NCI-H2107 treated with DMSO at 0.1 percent for 48 hours (cell line): ENCODE measurements around the gene TMEM186.
"Not testable (repeated sequence)": the region's sequence is repeated elsewhere in the genome, so short reads cannot be mapped to it uniquely, and the experiment has no call there.

Experiments used
- DNase-seq: peaks from one replicate; lab custom pipeline; 2025; ENCODE audit not compliant: unreplicated experiment; lab: John Stamatoyannopoulos, UW

TMEM186 gene

DNA sequence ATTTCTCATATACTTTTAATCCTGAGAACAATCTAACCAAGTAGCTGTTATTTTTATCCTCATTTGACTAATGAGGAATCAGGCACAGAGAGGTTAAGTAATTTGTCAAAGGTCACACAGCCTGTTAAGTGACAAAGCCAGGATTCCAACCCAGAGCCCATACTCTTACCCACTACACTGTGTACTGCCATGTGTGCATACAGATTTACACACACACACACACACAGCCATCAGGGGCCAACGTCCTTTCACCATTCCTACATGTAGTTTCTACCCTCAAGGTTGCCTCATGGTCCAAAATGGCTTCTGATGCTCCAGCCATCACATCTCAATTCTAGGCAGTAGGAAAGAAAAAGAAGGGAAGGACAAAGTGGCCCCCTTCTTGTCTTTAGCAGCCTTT is 22.1 kb downstream of the TMEM186 start:
- no peak for DNase-seq

DNA sequence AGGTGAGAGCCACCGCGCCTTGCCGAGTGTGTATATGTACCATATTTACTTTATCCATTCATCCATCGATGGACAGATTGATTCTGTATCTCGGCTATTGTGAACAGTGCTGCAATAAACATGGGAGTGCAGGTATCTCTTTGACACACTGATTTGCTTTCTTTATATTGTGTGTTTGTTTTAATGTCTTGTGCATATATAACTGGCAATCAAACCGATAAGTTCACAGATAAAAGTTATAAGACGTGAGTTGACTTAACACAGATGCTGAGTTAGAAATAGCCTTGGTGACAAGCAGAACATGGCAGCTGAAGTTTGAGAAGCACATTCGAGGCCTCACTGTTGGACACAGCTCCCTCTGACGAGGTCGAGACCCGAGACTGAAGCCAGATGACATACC is 23.2 kb downstream of the TMEM186 start:
- DNase-seq: no peak

DNA sequence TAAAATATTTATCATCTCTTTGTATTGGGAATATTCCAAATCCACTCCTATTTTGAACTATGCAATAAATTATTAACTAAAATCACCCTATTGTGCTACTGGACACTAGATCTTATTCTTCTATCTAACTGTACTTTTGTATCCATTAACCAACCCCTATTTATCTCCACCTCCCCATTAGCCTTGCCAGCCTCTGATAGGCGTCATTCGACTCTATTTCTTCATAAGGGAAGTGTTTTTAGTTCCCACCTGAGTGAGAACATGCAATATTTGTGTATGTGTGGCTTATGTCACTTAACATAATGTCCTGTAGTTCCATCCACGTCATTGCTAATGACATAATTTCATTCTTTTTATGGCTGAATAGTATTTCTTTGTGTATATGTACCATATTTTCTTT is 23.9 kb downstream of the TMEM186 start:
- no peak for DNase-seq

DNA sequence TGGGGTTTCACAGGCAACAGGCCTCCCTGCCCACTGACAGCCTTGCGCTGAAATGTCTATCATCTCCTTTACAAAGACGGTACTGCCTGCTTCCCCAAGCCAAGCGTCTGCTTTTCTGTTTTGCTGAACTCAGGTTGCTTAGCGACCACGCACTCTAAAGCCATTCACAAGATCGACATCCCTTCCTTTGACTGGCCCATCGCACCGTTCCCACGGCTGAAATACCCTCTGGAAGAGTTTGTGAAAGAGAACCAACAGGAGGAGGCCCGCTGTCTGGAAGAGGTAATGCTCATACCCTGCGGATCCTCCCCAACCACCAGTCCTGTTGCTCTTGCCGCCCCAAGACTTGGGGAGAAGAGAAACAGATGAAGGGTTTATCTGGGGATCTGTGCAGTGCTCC is 28.7 kb downstream of the TMEM186 start:
- no peak for DNase-seq

DNA sequence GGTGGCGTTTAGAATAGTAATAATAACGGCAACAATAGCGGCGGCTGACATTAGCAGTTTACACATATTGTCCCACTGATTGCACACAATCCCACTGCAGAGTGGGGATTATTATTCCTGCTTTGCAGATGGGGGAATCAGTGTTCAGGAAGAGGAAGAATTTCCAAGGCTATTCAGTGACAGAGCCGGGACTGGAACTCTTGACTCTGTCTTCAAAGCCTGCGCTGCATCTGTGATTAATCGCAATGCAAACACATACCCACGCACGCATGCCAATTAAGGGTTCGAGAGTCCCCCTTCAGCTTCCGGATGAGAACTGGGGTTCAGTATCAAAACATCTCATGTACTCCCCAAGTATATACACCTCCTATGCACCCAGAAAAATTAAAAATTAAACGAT is 29.2 kb downstream of the TMEM186 start:
- no peak for DNase-seq

DNA sequence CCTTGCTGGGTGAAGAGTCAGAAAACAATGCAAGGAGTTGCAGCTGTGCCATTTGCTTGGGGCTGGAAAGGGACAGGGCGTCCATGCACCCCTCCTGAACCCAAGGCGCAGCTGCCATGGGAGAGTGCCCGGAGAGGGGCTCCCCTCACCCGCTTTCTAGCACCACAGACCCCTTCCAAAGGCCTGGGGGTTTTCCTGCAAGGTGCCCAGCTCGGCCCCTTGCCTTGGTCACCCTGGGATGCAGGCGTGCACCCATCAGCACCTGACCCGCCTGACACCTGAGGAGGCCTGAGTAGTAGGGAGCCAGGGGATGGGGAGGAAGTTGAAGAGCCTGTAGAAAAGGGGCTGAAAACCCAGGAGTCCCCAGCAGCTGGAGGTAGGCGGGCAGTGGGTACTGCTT is 30.3 kb downstream of the TMEM186 start:
- no peak for DNase-seq

DNA sequence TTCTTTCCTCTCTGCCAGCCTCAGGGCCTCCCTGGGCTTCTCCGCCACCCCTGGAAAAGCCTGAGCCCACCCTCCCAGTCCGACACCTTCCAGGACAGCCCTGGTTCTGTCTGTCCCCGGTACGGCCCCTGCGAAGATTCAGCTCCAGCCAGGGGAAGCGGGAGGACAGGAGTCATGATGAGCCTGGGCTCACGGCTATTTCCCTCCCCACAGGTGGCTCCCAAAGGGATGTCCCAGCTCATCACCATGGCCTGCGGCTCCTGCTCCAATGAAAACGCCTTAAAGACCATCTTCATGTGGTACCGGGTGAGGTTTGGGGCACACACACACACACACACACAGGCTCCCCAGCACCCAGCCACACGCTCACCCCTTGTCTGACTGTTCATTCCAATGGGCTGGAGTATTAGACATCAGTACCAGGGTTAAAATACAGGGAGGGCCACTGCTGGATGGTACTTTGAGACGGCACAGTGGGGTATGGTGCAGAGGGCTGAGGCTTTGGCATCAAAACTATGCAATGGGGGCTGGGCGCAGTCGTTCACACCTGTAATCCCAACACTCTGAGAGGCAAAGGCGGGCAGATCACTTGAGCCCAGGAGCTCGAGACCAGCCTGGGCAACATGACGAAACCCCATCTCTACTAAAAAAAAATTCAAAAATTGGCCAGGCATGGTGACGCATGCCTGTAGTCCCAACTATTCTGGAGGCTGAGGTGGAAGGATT is 32.8 kb downstream of the TMEM186 start:
- DNase-seq: no peak

DNA sequence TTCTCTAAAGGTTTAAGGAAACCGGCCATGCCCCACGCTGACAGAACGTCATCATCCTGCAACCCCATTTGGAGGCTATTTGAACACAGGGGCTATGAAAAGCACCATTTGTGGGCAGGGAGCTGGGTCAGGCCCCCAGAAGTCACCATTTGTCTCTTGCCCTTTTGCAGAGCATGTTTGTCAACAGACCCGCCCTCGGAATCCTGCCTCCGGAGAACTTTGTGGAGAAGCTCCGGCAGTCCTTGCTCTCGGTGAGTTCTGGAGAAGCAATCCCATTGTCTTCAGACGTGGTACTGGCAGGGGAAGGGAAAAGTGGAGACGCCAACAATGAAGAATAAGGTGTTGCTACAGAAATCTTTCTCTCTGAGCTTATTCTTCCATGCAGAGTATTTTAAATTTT is 33.5 kb downstream of the TMEM186 start:
- no peak for DNase-seq

DNA sequence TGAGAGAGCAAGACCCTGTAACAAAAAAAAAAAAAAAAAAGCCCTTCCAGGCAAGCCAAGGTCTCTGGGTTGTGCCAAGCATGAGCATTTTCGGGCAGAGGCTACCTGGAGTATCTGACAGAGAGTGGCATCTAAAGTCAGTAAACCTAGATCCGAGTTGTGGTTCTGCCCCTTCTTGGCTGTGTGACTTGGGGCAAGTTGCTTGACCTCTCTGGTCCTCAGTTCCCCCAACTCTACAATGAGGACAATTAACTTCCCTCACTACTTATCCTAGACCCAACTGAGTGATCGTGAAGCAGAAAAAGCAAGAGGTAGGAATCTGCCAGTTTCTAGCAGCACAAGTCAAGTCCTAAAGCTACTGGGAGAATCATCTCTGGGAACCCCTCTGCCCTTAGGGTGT is 34.4 kb downstream of the TMEM186 start:
- DNase-seq: no peak

DNA sequence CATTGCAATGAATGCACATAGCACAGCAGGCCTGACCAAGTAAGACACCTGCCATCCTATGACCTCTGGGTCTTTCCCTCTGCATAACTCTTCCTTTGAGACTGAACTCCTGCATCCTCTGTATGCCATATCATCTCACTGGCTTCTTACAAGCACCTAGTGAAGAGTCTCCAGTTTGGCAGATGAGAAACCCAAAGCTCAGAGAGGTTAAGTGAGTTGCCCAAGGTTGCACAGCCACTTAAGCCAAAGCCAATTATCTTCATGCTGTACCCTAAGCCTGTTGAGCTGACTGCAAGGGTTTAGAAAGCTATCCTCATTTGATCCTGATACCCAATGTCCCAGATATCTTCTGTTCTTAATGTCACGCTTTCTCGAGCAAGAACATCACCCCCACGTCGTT is 35.2 kb downstream of the TMEM186 start:
- DNase-seq: no peak

DNA sequence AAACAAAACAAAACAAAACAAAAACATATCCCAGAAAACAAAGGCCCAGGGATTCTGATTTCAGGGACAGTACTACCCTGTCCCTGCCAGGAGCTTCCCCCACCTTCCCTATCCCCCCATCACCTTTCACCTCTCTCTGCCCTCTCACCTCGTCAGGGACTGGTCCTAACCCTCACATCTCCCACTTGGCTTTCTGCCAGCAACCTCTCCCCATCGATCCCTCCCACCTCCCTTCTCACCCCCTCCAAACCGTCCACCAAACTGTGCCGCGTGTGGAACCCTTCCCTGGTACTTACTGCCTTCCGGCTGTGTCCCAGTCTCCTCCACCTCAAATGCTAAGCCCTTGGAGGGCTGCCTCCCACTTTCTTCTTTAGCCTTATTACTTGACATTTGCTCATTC is 36.4 kb downstream of the TMEM186 start:
- no peak for DNase-seq

DNA sequence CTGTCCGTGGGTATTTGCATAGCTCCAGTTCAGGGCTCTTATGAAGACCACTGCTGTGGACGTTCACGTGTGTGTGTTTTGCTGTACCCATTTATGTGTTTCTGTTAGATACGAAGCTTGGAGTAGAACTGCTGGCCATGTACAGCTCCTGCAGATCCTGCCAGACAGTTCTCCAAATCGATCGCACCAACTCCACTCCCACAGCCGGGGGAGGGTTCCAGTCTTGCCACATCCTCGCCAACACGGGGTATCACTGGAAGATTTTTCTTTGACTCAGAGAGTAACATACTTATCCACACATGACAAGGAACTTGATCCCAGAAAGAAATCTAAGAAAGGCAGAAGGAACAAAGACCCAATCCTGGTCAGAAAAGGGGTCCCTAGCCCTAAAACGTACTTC is 37.4 kb downstream of the TMEM186 start:
- DNase-seq: no peak

DNA sequence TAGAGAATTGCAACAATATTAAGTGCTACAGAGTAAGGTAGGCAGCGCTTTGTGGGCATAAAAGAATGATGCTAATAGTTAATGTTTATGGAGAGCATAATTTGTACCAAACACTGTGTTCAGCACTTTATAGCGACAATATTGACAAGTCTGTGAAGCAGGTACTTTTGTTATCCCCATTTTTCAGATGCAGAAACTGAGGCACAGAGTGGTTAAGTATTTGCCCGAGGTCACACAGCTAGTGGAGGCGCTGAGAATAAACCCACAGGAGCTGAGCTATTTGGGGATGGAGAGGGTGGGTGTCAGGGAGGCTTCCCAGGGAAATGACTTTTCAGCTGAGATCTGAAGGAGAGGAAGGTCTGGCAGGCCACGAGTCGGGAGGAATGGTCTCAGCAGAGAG is 39.4 kb downstream of the TMEM186 start:
- no peak for DNase-seq

DNA sequence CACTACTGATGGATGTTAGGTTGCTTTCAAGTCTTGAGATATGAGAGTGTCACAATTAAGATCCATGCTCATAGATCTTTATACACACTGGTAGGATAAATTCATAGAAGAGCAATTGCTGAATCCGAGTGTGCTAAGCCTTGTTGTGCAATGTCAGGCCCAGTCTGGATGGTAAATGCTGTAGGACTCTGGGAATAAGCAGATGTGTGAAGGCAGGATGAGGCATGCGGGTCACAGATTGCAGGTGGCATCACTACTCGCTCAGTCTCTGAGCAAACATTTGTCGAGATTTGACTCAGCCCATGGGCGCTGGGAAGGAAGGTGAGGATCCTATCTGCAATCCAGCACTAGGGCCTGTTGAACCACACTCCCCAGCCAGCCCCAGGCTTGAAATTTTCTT is 40.7 kb downstream of the TMEM186 start:
- no peak for DNase-seq

DNA sequence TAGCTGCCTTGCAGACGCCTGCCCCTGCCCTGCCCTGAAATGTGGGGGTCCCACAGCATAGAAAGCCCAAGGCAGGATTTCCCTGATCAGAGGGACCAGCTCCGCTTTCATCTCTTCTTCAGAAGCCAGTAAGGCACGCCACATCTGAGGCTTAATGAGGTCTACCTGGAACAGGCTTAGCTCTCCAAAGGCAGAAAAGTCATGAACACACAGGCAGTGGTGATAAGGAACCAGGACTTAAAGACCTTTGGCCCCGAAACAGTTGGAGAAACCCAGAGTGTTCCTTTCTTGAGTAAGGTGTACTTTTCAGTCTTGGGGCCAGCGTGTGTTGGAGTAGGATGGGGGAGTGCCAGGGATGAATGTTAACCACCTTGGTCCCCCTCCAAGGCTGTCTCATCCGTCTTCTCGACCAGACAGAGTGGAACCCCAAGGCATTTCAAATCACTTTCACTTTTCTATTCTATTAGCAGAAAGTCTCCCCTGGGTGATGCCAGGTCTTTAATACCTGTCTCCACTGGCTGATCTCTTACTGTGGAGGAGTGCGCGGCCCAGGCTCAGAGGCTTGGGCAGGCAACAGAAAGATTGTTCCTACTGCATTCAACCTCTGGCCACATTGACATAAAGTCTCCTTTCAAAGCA is 43.9 kb downstream of the TMEM186 start:
- no peak for DNase-seq

DNA sequence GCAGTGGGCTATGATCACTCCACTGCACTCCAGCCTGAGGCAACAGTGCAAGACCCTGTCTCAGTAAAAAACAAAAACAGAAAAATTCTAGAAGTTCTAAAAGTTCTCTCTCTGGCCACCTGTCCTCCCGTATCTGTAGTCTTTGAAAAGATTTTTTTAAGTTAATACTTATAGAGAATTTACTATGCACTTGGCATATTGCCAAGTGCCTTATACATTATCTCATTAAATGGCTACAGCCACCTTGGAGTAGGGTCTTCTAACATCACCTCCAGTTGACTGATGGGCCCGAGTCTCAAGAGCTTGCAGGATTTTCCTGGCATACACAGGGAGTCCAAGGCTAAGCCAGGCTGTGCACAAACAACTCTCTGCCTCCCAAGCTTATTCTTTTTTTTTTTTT is 44.7 kb downstream of the TMEM186 start:
- DNase-seq: no peak

DNA sequence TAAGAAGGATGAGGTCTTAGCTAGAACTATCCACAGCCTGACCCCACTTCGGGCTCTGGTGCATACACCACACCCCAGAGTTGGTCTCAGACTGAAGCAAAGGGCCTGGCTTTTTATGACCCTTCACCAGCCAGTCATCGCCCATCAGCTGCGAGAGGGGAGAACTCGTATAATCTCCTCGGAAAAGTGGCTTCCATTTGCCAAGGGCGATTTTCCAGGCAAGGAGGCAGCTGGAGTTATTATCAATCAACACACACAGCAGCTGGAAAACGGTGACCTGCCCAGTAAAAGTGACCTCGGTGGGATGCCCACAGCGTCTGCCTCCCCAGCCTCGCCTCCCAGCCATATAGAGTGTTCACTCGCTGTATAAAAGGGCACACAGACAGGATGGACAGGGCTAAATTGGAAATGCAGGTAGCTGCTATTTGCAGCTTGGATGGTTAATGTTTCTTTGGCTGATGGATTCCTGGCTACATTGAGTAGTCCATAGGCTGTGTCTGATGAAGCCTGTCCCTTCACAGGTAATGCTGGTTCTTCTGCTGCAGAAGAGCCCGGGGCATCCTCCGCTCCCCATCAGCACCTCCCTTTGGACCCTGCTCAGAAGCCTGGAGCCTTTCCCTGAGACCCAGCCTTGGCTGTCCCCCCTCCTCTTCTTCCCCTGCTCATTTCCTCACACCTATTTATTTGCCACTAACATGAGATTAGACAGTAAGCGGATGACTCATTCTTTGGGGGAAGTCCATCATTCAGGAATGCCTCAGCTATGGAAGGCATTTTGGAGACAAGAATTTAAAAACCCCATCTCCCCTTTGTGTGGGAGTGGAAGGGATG is 45.7 kb downstream of the TMEM186 start:
- DNase-seq: no peak

DNA sequence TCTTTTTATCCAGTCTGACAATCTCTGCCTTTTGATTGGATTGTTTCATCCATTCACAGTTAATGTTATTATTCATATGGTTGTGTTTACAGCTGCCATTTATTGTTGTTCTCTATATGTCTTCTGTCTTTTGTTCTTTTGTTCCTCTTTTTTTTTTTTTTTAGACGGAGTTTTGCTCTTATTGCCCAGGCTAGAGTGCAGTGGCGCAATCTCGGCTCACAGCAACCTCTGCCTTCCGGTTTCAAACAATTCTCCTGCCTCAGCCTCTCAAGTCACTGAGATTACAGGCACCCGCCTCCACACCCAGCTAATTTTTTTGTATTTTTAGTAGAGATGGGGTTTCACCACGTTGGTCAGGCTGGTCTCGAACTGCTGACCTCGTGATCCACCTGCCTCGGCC is 48.5 kb downstream of the TMEM186 start:
- not testable (repeated sequence) for DNase-seq
